Activated CD4-positive, alpha-beta T cell treated with anti-CD3 and anti-CD28 coated beads, Interleukin-10, Interleukin-2, amounts not matched to agents 100 ng/mL and 50 ng/mL, durations not matched to agents 16 hours and 8 hours (primary cell): Measurements from ENCODE around the gene LPCAT1.

ENCODE experiments used
- DNase-seq: peaks from one replicate; pipeline ENCODE4 v3.0.0-alpha.2; 2020

LPCAT1 gene

DNA sequence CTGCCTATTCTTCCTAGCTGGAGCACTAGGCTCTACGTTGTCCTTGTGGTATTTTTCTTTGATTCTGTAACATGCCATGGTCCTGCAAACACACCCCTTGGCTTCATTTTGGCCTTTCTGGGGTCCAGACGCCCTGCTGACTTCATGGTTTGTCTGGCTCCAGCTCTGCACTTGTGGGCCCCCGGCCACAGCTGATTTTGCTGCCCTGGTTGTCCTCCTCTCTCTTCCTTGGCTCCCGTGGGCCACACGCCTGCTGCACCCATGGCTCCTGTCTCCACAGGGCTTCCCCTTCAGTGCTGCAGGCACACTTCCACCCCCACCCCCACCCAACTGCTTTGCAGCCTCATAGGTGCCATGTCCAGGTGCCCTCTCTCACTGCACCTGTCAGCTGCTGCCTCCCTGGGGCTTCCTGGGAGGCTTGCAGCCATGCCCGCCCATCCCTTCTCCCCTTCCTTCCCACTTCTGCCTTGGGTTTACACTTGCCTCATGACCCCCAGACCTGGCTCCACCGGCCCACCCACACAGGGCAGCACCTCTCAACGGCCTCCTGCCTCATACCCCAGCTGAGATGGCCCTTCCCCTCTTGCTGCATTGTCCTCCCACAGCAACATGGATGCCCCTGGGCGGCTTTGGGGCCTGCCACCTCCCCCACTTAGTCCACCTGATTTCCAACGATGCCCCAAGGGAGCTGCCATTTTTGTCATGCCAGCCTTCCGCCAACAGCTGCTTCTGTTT, 104.1 kb downstream of the LPCAT1 start:
- no peak for DNase-seq

DNA sequence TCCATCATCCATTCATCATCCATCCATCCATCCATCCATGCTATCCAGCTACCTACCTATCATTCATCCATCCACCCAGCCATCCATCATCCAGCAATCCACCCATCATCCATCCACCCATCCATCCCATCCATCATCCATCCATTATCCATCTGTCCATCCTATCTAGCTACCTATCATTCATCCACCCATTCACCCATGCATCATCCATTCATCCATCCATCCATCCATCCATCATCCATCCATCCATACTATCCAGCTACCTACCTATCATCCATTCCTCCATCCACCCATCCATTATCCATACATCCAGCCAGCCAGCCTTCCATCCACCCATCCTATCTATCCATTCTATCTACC, 104.9 kb downstream of the LPCAT1 start:
- no peak for DNase-seq

DNA sequence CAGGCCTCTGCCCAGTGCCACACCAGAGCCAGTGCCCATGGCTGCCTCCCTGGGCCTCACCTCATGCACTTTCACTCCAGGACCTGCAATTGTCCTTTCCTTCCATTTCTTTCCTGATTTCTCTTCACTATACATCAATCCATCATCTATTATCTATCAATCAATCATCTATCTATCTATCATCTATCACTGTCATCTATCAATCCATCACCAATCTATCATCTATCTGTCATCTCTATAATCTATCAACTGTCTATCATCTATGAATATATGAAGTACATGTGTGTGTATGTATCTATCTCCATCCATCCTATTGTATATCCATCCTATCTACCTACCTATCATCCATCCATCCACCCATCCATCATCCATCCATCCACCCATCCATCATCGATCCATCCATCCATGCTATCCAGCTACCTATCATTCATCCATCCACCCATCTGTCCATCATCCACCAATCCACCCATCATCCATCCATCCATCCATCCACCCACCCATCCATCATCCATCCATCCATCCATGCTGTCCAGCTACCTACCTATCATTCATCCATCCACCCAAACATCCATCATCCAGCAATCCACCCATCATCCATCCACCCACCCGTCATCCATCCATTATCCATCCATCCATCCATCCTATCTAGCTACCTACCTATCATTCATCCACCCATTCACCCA, 105.4 kb downstream of the LPCAT1 start:
- DNase-seq: no peak

DNA sequence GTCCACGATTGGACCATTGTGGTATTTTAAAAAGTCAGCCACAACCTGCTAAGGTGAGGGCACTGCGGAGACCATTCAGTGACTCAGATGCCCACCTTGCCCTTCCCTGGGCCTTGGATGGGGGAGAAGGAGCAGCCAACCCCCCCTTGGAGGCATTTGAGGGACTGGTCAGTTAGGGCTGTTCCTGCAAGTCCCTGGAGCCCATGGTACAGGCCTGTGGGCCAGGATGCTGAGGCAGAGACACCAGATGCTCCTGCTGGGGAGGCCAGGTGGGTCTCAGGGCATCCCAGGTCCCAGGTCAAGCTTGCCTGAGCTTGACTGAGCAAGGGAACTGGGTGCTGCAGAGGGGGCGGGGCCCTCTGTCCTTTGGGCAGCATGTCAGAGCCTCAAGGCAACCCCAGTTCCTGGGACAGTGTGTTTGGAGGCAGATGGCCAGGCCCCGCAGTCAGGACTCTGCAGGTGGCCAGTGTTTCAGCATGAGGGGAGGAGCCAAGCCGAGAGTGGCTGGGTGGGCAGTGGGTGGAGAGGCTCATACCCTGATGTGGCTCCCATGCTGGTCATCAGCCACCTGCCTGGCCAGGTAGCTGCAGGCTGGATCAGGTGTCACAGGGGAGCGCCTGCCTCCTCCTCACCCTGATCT, 106.1 kb downstream of the LPCAT1 start:
- DNase-seq: no peak

DNA sequence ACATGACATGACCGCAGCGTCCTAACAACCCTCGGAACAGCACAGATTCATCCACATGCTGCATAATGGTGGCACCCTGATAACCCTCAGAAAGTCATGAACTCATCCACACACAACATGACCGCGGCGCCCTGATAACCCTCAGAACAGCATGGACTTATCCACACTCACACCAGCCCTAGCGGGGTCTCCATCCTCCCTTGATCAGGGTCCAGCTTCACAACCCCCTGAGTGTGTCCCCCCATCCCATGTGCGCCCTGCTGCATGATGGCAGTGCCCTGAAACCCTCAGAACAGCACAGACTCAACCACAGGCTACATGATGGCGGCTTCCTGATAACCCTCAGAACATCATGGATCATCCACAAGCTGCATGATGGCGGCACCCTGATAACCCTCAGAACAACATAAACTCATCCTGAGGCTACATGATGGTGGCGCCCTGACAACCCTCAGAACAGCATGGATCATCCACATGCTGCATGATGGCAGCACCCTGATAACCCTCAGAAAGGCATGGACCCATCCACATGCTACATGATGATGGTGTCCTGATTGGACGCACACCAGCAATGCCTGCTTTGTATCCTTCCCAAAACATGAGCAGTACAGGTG, 106.8 kb downstream of the LPCAT1 start:
- DNase-seq: no peak

DNA sequence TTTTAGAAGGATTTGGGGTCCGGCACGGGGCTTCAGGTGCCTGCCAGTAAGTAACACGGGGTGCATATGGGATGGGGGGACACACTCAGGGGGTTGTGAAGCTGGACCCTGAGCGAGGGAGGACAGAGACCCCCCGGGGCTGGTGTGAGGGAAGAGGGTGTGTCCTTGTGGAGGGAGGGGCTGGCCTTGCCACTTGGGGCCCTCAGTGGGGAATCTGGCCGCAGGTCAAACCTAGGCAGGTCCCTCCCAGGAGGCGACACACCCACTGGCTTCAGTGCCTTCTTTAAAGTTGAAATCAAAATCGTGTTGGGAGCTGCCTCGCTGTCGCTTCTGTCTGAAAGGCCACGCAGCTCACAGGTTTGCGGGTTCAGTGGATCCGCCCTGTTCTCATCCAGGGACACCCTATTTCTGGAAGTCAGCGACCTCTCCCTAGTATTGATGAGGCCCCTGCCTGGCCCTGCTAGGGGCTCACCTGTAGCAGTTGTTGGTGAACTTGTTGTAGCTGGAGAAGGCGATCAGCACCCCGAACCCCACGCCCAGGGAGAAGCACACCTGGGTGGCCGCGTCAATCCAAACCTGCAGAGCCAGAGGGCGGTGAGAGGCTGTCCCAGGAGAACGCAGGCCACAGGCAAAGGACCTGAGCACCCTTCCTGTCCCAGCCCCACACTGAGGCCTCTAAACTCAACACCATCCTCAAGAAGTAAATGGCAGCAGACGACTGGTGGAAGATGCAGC, 108.0 kb downstream of the LPCAT1 start:
- DNase-seq: no peak

DNA sequence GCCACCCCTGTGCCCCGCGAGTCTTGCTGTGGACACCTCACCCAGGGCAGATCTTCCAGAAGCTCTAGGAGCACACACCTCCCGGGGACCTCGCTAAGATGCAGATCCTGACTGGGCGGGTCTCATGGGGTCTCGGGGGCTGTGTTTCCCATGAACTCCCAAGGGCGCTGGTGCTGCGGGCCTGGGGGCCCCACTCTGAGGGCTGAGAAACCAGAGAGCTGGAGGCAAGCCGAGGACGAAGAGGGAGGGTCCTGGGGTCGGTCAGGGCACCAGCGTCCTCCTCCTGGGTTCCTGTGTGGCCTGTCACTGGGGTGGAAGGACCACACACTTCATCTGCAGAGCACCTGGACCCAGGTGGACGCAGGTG, 108.7 kb downstream of the LPCAT1 start:
- DNase-seq: no peak

DNA sequence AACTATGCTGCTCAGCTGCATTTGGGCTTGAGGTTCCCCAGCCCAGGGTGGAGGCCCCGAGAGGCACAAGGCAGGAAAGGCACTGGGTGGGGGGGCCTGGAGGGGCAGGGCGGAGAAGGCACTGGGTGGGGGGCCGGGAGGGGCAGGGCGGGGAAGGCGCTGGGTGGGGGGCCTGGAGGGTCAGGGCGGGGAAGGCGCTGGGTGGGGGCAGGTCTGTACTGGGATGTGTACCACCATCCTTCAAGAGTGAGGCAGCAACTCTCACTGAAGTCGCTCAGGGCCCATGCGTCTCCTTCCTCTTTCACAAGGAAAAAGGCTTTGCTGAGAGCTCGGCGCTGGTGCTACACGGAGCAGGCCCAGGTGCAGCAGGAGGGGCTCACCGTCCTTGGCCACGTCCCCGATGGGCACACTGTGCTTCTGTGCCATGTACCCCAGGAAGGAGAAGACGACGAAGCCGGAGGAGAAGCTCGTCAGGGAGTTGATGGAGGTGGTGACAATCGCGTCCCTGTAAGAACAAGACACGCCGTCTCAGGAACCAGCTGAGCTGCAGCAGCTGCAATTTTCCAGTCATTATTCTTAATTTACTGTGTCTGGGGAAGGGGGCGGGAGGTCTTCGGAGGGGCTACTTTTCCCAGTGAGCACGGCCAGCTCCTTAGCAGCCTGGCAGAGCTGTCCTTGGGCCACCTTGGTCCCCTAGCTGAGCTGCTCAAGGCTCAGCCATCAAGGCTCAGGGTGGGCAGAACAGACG, 109.3 kb downstream of the LPCAT1 start:
- no peak for DNase-seq

DNA sequence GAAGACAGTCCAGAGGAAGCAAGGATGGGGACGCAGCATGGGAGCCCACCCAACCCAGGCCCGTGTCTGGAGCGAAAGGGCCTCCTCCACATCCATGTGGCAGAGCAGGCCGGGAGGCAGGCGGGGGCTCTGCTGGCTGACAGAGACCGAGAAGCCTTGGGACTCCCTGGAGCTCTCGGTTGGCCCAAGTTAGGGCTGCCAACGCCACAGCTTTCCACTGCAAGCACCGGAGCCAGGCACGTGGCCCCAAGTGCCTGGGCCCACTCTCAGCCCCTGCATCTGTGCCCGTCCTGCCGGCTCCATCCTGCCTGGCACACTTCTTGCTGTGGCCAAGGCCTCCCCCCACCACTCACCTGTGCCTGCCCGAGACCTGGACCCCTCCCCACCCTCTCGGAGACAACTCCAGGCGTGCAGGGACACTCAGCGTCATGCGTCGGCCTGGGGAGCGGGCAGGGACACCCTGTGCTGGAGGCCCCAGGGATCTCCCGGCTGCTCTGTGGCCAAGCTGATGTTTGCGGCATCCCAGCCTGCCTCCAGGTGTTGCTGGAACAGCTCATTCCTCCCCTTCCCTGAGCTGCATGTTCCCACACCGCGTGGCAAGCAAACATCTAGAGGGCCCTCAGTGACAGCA, 110.0 kb downstream of the LPCAT1 start:
- DNase-seq: no peak

DNA sequence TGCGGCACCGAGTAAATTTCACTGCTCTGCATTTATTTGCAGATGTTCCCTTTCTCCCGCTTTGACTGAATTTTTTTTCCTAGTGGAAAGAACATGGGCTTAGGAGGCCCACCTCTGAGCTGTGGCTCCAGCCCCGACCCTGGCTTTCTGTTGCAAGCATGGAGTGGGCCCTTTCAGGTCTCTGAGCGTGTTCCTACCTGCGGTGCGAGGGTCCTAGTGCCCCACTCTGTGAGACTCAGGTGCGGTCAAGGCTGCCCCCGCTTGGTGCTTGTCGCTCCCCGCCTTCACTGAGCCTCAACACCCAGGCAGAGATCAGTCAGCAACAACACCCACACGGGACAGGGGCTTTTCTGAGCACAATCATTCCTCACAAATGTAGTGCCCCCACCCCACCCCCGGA, 110.5 kb downstream of the LPCAT1 start:
- no peak for DNase-seq

DNA sequence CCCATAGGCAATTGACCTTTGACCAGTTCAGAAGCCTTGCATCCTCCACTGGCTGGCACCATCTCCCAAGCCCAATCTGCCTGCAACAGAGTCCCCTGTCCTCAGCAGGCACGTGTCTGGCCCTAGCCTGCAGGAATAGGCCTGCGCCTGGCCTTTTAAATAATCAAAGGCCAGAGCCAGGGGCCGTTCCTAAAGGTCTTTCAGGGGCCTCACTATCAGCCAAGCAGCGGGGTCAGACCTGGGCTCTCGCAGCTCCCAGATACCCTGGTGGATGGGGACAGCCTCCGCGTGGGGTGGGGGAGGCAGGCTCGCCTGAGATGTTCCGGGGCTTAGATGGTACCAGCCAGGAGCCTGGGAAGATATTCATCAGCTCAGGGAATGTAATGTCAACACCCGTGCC, 111.1 kb downstream of the LPCAT1 start:
- no peak for DNase-seq

DNA sequence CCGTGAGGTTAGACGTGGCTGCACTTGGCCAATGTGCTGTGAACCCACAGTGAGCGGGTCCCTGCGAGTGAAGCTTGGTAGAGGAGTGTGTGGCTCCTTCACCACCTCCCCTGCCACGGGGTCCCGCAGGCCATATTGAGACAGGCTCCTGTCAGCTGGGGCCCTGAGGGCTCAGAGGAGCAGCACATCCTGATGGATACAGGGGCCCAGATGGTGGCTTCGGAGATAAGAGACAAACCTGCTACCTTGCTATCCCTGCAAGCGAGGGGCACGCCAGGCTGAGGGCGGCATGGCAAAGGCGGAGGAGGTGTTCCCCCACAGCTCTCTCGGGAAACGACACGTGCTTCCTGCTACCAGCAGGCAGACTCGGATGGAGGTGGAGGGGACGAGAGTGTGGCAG, 111.6 kb downstream of the LPCAT1 start:
- no peak for DNase-seq
